GM23338 (cell line): ENCODE results near the gene NRAS. TPM values are rescaled to one million over a fixed set of nuclear protein-coding genes. Genes with fewer than 3 reads are reported as not detected.

Source experiments
- ATAC-seq: fragments of 200-7000 bp; cut with Tn5 transposase; 3 replicates; pipeline ENCODE4 v1.9.1; 2020
- DNase-seq: peaks from one replicate; pipeline ENCODE4 v3.0.0-alpha.2; 2015; ENCODE audit warnings: low spot score
- H2AFZ ChIP-seq: fragments of 200-600 bp; sonication (generic); 2 replicates; pipeline ENCODE4 v1.8.0; 2016; ENCODE audit warnings: antibody characterized with exemption, mild to moderate bottlenecking, moderate library complexity
- H3F3A ChIP-seq: fragments of 200-600 bp; sonication (generic); replicated peaks from 2 replicates; pipeline ENCODE4 v1.8.0; 2017; ENCODE audit warnings: antibody characterized with exemption, mixed run types, low read depth
- H3K27ac ChIP-seq: fragments of 200-600 bp; sonication (generic); 2 replicates; pipeline ENCODE4 v1.6.1; 2016; ENCODE audit warnings: low read depth
- H3K27me3 ChIP-seq: fragments of 200-600 bp; sonication (generic); 2 replicates; pipeline ENCODE4 v1.8.0; 2016; ENCODE audit warnings: mild to moderate bottlenecking, mixed run types, moderate library complexity; ENCODE audit not compliant: insufficient read depth
- H3K36me3 ChIP-seq: fragments of 200-600 bp; sonication (generic); 2 replicates; pipeline ENCODE4 v1.8.0; 2016; ENCODE audit warnings: mild to moderate bottlenecking; ENCODE audit not compliant: insufficient read depth
- H3K4me1 ChIP-seq: fragments of 200-600 bp; sonication (generic); 2 replicates; pipeline ENCODE4 v1.8.0; 2016; ENCODE audit warnings: mild to moderate bottlenecking, moderate library complexity; ENCODE audit not compliant: insufficient read depth
- H3K4me2 ChIP-seq: fragments of 200-600 bp; sonication (generic); 2 replicates; pipeline ENCODE4 v1.7.1; 2017; ENCODE audit warnings: mixed run types
- H3K4me3 ChIP-seq: fragments of 200-600 bp; sonication (generic); 2 replicates; pipeline ENCODE4 v1.6.1; 2016; ENCODE audit warnings: mixed run types
- H3K79me2 ChIP-seq: fragments of 200-600 bp; sonication (generic); replicated peaks from 2 replicates; pipeline ENCODE4 v1.8.0; 2017; ENCODE audit warnings: mild to moderate bottlenecking; ENCODE audit not compliant: insufficient read depth
- H3K9me2 ChIP-seq: fragments of 200-600 bp; sonication (generic); 2 replicates; pipeline ENCODE4 v1.8.0; 2017; ENCODE audit not compliant: insufficient read depth
- H4K20me1 ChIP-seq: fragments of 200-600 bp; sonication (generic); replicated peaks from 2 replicates; pipeline ENCODE4 v1.8.0; 2017; ENCODE audit warnings: mild to moderate bottlenecking; ENCODE audit not compliant: insufficient read depth
- H3K27ac Mint-ChIP-seq: 2 replicates; pipeline ENCODE4 v1.8.0; 2020; ENCODE audit warnings: inconsistent platforms, mild to moderate bottlenecking, moderate library complexity, mixed read lengths
- H3K27me3 Mint-ChIP-seq: 3 replicates; pipeline ENCODE4 v1.8.0; 2022; ENCODE audit warnings: low read depth, mild to moderate bottlenecking, moderate library complexity, mixed read lengths, inconsistent platforms; ENCODE audit not compliant: insufficient read depth, poor library complexity
- H3K36me3 Mint-ChIP-seq: 3 replicates; pipeline ENCODE4 v1.8.0; 2021; ENCODE audit warnings: low read depth, mild to moderate bottlenecking, inconsistent platforms, moderate library complexity, mixed read lengths
- H3K4me1 Mint-ChIP-seq: 3 replicates; pipeline ENCODE4 v1.8.0; 2020; ENCODE audit warnings: mild to moderate bottlenecking, inconsistent platforms, mixed read lengths
- H3K4me3 Mint-ChIP-seq: 3 replicates; pipeline ENCODE4 v1.8.0; 2021; ENCODE audit warnings: moderate library complexity, mild to moderate bottlenecking, inconsistent platforms, mixed read lengths
- H3K9me3 Mint-ChIP-seq: 3 replicates; pipeline ENCODE4 v1.8.0; 2020; ENCODE audit warnings: moderate library complexity, mild to moderate bottlenecking, inconsistent platforms, mixed read lengths
- JUNB ChIP-seq: IDR thresholded peaks from one replicate; pipeline ENCODE4 v1.6.1; 2016; ENCODE audit warnings: antibody characterized with exemption; ENCODE audit not compliant: unreplicated experiment
- NANOG ChIP-seq: IDR thresholded peaks from 2 replicates; pipeline ENCODE4 v1.6.1; 2016; ENCODE audit warnings: antibody characterized with exemption, borderline replicate concordance
- STAT1 ChIP-seq: IDR thresholded peaks from one replicate; pipeline ENCODE4 v1.6.1; 2016; ENCODE audit warnings: antibody characterized with exemption; ENCODE audit not compliant: unreplicated experiment
- polyA plus RNA-seq: library from polyadenylated mRNA; unstranded; fragments of >200 nt; fragmentation: Nextera tagmentation; extraction: Ambion mirVana; gene quantifications from 2 replicates; pipeline ENCODE4 v1.2.1, GENCODE V29; 2016
- total RNA-seq: library from RNA; depleted of rRNA; stranded (reverse); fragments of >200 nt; shearing (Covaris generic); gene quantifications from 2 replicates; pipeline ENCODE4 v1.2.3, GENCODE V29; 2014
- TF ChIP-seq, protein P1 (sequence below): fragments of 250-450 bp; sonication (Bioruptor Pico); IDR thresholded peaks from 2 replicates; pipeline ENCODE4 v1.5.0; 2020; ENCODE audit warnings: mild to moderate bottlenecking, moderate library complexity
- TF ChIP-seq, protein P2 (sequence below), 2 experiments: fragments of 200-600 bp in 1 of 2; sonication (generic) in 1 of 2; conservative IDR thresholded peaks; 2 replicates each; pipeline versions ENCODE4 v1.5.1 to v1.6.1; 2016 to 2017; ENCODE audit warnings: antibody characterized with exemption in 2 of 2, low read depth in 2 of 2, mild to moderate bottlenecking in 2 of 2, moderate library complexity in 1 of 2
- TF ChIP-seq, protein P3 (sequence below): IDR thresholded peaks from one replicate; pipeline ENCODE4 v1.6.1; 2018; ENCODE audit warnings: antibody characterized with exemption; ENCODE audit not compliant: unreplicated experiment

Gene NRAS
- total and polyA plus RNA-seq, 2 experiments from 2014 or later = 22.3 to 83.2 TPM

DNA sequence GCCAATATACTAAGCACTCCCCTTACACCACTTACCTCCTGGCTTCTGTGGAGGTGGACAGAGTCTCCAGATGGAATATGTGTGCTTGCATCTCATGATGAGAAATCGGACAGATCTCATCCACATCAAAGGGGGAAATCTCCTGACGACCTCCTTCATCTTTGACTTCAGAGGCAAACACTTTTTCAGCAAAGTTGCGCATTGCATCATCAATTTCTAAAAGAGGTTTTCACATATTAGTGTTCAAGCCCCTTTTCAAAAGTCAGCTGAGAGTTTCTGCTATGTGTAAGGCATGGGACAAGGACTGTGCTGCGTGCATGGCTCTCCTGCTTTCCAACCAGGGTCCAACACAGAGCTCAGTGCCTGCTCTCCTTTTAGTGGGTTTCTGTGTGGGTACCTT is 28.0 kb downstream of the NRAS start (continued):
- TF ChIP-seq, protein P1, sequence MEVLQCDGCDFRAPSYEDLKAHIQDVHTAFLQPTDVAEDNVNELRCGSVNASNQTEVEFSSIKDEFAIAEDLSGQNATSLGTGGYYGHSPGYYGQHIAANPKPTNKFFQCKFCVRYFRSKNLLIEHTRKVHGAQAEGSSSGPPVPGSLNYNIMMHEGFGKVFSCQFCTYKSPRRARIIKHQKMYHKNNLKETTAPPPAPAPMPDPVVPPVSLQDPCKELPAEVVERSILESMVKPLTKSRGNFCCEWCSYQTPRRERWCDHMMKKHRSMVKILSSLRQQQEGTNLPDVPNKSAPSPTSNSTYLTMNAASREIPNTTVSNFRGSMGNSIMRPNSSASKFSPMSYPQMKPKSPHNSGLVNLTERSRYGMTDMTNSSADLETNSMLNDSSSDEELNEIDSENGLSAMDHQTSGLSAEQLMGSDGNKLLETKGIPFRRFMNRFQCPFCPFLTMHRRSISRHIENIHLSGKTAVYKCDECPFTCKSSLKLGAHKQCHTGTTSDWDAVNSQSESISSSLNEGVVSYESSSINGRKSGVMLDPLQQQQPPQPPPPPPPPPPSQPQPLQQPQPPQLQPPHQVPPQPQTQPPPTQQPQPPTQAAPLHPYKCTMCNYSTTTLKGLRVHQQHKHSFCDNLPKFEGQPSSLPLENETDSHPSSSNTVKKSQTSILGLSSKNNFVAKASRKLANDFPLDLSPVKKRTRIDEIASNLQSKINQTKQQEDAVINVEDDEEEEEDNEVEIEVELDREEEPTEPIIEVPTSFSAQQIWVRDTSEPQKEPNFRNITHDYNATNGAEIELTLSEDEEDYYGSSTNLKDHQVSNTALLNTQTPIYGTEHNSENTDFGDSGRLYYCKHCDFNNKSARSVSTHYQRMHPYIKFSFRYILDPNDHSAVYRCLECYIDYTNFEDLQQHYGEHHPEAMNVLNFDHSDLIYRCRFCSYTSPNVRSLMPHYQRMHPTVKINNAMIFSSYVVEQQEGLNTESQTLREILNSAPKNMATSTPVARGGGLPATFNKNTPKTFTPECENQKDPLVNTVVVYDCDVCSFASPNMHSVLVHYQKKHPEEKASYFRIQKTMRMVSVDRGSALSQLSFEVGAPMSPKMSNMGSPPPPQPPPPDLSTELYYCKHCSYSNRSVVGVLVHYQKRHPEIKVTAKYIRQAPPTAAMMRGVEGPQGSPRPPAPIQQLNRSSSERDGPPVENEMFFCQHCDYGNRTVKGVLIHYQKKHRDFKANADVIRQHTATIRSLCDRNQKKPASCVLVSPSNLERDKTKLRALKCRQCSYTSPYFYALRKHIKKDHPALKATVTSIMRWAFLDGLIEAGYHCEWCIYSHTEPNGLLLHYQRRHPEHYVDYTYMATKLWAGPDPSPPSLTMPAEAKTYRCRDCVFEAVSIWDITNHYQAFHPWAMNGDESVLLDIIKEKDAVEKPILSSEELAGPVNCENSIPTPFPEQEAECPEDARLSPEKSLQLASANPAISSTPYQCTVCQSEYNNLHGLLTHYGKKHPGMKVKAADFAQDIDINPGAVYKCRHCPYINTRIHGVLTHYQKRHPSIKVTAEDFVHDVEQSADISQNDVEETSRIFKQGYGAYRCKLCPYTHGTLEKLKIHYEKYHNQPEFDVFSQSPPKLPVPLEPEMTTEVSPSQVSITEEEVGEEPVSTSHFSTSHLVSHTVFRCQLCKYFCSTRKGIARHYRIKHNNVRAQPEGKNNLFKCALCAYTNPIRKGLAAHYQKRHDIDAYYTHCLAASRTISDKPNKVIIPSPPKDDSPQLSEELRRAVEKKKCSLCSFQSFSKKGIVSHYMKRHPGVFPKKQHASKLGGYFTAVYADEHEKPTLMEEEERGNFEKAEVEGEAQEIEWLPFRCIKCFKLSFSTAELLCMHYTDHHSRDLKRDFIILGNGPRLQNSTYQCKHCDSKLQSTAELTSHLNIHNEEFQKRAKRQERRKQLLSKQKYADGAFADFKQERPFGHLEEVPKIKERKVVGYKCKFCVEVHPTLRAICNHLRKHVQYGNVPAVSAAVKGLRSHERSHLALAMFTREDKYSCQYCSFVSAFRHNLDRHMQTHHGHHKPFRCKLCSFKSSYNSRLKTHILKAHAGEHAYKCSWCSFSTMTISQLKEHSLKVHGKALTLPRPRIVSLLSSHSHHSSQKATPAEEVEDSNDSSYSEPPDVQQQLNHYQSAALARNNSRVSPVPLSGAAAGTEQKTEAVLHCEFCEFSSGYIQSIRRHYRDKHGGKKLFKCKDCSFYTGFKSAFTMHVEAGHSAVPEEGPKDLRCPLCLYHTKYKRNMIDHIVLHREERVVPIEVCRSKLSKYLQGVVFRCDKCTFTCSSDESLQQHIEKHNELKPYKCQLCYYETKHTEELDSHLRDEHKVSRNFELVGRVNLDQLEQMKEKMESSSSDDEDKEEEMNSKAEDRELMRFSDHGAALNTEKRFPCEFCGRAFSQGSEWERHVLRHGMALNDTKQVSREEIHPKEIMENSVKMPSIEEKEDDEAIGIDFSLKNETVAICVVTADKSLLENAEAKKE (CRISPR knock-in tag) = no peak
- TF ChIP-seq JUNB (no peak), NANOG (no peak)
- TF ChIP-seq, protein P2, sequence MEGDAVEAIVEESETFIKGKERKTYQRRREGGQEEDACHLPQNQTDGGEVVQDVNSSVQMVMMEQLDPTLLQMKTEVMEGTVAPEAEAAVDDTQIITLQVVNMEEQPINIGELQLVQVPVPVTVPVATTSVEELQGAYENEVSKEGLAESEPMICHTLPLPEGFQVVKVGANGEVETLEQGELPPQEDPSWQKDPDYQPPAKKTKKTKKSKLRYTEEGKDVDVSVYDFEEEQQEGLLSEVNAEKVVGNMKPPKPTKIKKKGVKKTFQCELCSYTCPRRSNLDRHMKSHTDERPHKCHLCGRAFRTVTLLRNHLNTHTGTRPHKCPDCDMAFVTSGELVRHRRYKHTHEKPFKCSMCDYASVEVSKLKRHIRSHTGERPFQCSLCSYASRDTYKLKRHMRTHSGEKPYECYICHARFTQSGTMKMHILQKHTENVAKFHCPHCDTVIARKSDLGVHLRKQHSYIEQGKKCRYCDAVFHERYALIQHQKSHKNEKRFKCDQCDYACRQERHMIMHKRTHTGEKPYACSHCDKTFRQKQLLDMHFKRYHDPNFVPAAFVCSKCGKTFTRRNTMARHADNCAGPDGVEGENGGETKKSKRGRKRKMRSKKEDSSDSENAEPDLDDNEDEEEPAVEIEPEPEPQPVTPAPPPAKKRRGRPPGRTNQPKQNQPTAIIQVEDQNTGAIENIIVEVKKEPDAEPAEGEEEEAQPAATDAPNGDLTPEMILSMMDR (conservative IDR thresholded peaks at IDR 0.05; ENCODE audit: low read depth in 2 of 2) = no peak

DNA sequence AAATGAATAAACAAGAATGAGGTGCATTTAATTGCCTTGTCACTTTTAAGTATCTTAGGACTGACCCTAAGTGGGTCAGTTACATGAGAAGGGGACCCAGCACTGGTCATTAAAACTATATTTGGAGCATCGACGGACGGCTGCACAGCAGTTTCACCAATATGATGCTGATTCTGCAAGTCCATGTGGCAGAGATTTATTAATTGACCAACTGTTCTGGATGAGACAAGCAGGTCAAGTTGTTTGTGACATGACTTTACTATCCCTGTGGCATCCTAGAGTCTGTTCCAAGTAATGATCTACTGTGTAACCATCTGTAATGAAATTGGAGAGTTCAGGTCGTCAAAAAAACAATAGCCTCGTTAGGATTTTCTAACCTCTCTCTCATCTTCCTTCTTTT is 30.7 kb downstream of the NRAS start:
- H3K36me3 ChIP-seq = no peaks in the 10 kb centered on the region
- DNase-seq = no peak
- Mint-ChIP-seq H3K36me3 (no peaks in the 10 kb centered on the region), H3K4me1 (no peaks in the 10 kb centered on the region), H3K27ac (no peak overlapping the region), H3K4me3 (no peak overlapping the region), H3K27me3 (peaks cover 3% of the 10 kb centered on the region), H3K9me3 (no peaks in the 10 kb centered on the region)
- H3K4me1 ChIP-seq = no peaks in the 10 kb centered on the region
- H3K4me2 ChIP-seq = no peak overlapping the region
- no peaks in the 10 kb centered on the region for H3K27me3 ChIP-seq
- H3K27ac ChIP-seq = no peak overlapping the region
- ATAC-seq = no peak
- TF ChIP-seq, protein P3, sequence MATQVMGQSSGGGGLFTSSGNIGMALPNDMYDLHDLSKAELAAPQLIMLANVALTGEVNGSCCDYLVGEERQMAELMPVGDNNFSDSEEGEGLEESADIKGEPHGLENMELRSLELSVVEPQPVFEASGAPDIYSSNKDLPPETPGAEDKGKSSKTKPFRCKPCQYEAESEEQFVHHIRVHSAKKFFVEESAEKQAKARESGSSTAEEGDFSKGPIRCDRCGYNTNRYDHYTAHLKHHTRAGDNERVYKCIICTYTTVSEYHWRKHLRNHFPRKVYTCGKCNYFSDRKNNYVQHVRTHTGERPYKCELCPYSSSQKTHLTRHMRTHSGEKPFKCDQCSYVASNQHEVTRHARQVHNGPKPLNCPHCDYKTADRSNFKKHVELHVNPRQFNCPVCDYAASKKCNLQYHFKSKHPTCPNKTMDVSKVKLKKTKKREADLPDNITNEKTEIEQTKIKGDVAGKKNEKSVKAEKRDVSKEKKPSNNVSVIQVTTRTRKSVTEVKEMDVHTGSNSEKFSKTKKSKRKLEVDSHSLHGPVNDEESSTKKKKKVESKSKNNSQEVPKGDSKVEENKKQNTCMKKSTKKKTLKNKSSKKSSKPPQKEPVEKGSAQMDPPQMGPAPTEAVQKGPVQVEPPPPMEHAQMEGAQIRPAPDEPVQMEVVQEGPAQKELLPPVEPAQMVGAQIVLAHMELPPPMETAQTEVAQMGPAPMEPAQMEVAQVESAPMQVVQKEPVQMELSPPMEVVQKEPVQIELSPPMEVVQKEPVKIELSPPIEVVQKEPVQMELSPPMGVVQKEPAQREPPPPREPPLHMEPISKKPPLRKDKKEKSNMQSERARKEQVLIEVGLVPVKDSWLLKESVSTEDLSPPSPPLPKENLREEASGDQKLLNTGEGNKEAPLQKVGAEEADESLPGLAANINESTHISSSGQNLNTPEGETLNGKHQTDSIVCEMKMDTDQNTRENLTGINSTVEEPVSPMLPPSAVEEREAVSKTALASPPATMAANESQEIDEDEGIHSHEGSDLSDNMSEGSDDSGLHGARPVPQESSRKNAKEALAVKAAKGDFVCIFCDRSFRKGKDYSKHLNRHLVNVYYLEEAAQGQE = no peak
- no peak for TF ChIP-seq STAT1
- 0 out of 2 replicates have a peak, but pooled peaks cover 3% of the 10 kb centered on the region for H4K20me1 ChIP-seq
- no peaks in the 10 kb centered on the region for H3F3A ChIP-seq
- no peak overlapping the region for H2AFZ ChIP-seq
- H3K79me2 ChIP-seq = no peaks in the 10 kb centered on the region
- no peak overlapping the region for H3K4me3 ChIP-seq
- H3K9me2 ChIP-seq = no peaks in the 10 kb centered on the region
